BE2C (cell line): ENCODE results near the gene SPDYE4.

Source experiments
- DNase-seq: peaks from one replicate; pipeline ENCODE4 v3.0.0-alpha.2; 2020
- H3K27me3 ChIP-seq: fragments of 250-450 bp; sonication (Bioruptor Pico); 2 replicates; pipeline ENCODE4 v1.5.1; 2020; ENCODE audit warnings: mild to moderate bottlenecking
- H3K36me3 ChIP-seq: fragments of 250-450 bp; sonication (Bioruptor Pico); 2 replicates; pipeline ENCODE4 v1.5.1; 2020; ENCODE audit warnings: mild to moderate bottlenecking
- H3K4me1 ChIP-seq: fragments of 250-450 bp; sonication (Bioruptor Pico); 2 replicates; pipeline ENCODE4 v1.5.1; 2020
- H3K4me3 ChIP-seq: 2 replicates; pipeline ENCODE4 v1.5.1; 2011; ENCODE audit warnings: low read depth, low read length
- H3K9me3 ChIP-seq: fragments of 250-450 bp; sonication (Bioruptor Pico); 2 replicates; pipeline ENCODE4 v1.5.1; 2020
- TF ChIP-seq, protein P1 (sequence below): IDR thresholded peaks from 2 replicates; pipeline ENCODE4 v1.5.1; 2012; ENCODE audit warnings: mild to moderate bottlenecking, low read depth, low read length

The SPDYE4 gene

DNA sequence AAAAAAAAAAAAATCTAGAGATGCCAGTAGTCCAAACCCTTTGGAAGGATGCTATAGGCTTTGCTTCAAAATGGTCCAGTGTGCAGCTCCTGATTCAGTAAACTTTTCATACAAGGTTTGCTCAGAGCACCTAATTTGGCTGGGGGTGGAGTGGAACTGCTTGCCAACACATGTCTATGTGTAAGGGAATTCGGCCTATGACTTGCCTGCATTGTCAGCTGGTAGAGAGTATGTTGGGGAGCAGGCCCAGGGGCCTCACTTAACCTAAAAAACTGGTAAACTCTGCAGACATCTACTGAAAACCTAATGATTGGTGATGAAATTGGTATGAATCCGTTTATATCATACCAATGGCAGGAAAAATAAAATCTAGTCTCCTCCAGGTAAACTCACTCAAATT is 42.3 kb upstream of the SPDYE4 start:
- H3K4me3 ChIP-seq: no peak overlapping the region
- H3K27me3 ChIP-seq: no peaks in the 10 kb centered on the region
- no peaks in the 10 kb centered on the region for H3K4me1 ChIP-seq
- no peak for DNase-seq
- H3K9me3 ChIP-seq: no peaks in the 10 kb centered on the region
- no peaks in the 10 kb centered on the region for H3K36me3 ChIP-seq
- TF ChIP-seq, protein P1, sequence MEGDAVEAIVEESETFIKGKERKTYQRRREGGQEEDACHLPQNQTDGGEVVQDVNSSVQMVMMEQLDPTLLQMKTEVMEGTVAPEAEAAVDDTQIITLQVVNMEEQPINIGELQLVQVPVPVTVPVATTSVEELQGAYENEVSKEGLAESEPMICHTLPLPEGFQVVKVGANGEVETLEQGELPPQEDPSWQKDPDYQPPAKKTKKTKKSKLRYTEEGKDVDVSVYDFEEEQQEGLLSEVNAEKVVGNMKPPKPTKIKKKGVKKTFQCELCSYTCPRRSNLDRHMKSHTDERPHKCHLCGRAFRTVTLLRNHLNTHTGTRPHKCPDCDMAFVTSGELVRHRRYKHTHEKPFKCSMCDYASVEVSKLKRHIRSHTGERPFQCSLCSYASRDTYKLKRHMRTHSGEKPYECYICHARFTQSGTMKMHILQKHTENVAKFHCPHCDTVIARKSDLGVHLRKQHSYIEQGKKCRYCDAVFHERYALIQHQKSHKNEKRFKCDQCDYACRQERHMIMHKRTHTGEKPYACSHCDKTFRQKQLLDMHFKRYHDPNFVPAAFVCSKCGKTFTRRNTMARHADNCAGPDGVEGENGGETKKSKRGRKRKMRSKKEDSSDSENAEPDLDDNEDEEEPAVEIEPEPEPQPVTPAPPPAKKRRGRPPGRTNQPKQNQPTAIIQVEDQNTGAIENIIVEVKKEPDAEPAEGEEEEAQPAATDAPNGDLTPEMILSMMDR: no peak

DNA sequence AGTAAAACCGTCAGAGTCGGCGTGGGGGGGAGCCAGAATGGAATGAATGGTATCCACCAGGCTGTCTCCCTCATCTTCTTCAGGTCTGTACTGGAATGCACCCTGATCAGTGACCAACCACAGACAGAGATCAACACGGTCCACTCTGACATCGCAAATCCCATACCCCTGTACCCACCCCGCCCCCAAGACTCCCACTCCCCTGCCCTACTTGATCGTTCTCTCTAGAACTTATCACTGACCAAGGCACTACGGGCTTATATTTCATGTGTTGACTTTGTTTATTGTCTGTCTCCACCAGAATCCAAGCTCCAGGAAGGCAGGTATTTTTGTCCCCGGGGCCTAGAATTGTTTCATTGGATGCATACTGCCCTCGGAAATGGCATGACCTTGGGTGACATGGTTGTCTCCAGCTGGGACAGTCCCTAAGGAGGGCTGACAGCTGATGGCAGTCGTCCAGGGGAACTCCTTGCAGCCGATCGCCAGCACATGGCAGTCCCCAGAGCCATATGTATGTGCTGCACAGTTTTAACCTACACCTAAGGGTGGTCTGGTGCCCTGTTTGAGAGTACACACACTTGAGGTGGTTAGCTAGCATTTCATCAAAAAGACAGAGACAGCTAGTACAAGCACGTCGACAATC is 41.3 kb upstream of the SPDYE4 start:
- Histone ChIP-seq H3K27me3 (no peaks in the 10 kb centered on the region), H3K9me3 (no peaks in the 10 kb centered on the region), H3K36me3 (no peaks in the 10 kb centered on the region), H3K4me3 (no peak overlapping the region), H3K4me1 (no peaks in the 10 kb centered on the region)
- no peak for DNase-seq
- TF ChIP-seq, protein P1: no peak

DNA sequence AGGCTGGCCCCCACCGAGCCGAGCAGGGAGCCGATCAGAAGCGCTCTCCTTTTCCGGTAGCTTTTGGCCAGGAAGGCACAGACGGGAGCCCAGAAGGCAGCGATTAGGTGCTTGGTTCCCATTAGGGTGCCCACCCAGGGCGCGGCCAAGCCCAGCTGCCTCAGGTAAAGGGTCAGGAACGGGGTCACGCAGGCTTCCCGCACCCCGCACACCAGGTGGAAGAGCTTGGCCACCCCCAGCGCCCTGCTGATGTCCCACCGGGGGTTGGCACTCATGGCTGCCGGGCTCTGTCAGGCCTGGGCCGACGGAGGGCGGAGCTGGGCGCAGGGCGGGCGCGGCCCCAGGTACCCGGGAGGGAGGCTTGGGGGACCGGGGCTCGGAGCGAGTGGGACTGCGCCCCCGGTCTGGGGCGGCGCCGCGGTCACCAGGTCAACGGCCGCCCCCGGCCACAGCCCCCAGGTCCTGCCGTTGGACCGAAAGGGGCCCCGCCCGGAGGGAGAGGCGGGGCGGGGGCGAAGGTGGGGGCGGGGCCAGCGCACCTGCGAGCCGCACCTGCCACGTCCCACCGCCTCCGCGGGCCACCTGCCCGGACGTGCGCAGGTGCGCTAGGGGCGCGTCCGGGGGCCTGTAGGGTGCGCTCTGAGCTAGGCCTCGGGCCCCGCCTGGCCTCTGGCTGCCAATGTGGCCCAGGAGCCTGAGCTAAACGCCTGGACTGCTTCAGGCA is 40.7 kb upstream of the SPDYE4 start, which contains the start of gene MFSD6L:
Gene MFSD6L (minus strand): TSS at position 520 of the 724 bp plus-strand sequence. CDS start 245 bp downstream, at position 275.
- Histone ChIP-seq H3K27me3 (no peaks in the 10 kb centered on the region), H3K9me3 (no peaks in the 10 kb centered on the region), H3K4me3 (no peak within 1 kb of the TSS), H3K4me1 (no peaks in the 10 kb centered on the region), H3K36me3 (no peaks in the 10 kb centered on the region)
- no peak for DNase-seq
- TF ChIP-seq, protein P1: no peak

DNA sequence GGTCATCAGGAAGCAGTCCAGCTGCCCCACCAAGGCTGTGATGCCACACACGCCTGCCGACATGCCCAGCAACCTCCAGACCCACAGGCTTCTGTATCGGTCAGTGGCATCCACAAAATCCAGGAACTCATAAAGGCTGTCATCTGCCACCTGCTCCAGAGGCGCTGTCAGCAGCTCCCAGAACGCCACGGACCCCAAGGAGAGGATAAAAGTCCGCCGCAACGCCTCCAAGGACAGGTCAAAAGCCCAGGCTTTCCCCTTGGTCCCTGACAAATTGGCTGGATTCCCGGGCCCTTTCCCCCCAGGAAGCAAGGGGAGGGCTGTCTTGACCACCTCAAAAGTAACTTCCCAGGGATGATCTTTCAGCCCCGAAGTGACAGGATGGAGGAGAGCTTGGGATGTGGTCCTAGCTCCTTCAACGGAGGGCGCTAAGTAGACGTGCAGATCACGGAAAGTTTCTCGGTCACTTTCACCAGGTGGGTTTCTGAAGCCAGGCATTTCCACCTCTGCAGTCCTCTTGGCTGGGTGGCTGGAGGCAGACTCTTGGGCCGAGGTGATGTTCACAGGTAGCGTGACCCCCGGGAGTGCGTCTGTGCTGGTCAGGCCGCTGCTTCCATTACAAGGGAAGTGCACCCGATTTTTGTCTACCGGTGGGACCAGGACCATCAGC is 40.0 kb upstream of the SPDYE4 start:
- Histone ChIP-seq H3K9me3 (no peaks in the 10 kb centered on the region), H3K4me3 (no peak overlapping the region), H3K27me3 (no peaks in the 10 kb centered on the region), H3K4me1 (no peaks in the 10 kb centered on the region), H3K36me3 (no peaks in the 10 kb centered on the region)
- TF ChIP-seq, protein P1: no peak
- no peak for DNase-seq

DNA sequence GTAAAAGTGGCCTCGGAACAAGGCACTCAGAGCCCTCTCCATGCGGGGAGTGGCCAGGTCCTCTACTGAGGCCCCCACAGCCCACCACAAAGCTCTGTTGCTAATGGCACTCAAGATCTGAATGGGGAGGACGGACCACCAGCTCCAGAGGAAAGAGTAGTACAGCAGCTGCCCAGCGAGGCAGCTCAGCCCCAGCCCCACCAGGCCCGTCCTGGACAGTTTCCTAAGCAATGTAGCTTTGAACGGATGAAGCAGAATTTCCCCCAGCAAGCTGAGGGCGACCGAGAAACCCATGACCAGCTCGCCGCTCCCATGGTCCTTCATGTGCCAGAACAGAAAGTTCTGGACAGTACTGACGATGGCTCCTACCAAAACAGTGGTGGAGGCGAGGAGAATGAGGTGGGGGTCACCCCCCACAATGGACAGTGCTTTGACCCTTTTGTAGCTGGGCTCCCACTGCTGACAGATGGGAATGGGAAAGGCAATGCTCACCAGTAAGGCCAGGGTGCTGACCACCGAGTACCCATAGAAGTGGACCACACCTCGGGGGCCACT is 39.4 kb upstream of the SPDYE4 start:
- DNase-seq: no peak
- H3K36me3 ChIP-seq: no peaks in the 10 kb centered on the region

More for the DNA sequence above, 39.4 kb upstream of the SPDYE4 start:
- no peak overlapping the region for H3K4me3 ChIP-seq
- no peaks in the 10 kb centered on the region for H3K27me3 ChIP-seq
- H3K4me1 ChIP-seq: no peaks in the 10 kb centered on the region
- TF ChIP-seq, protein P1: no peak
- H3K9me3 ChIP-seq: no peaks in the 10 kb centered on the region
